ENCODE data around the gene MED27.

GRCh38 chr9:131982671-131983239 is 96.9 kb downstream of the MED27 start:
- TF ChIP-seq CTCF (conservative IDR thresholded peaks at IDR 0.05; ENCODE audit: low read depth, low read length) (no peak), EZH2 (IDR thresholded peaks at IDR 0.05; ENCODE audit: low read length, unreplicated experiment) (no peak), EZH2phosphoT487 (IDR thresholded peaks at IDR 0.05; ENCODE audit: borderline replicate concordance, low read length) (no peak)
